ENCODE results near the gene ATXN7.

- TF ChIP-seq, protein P1, sequence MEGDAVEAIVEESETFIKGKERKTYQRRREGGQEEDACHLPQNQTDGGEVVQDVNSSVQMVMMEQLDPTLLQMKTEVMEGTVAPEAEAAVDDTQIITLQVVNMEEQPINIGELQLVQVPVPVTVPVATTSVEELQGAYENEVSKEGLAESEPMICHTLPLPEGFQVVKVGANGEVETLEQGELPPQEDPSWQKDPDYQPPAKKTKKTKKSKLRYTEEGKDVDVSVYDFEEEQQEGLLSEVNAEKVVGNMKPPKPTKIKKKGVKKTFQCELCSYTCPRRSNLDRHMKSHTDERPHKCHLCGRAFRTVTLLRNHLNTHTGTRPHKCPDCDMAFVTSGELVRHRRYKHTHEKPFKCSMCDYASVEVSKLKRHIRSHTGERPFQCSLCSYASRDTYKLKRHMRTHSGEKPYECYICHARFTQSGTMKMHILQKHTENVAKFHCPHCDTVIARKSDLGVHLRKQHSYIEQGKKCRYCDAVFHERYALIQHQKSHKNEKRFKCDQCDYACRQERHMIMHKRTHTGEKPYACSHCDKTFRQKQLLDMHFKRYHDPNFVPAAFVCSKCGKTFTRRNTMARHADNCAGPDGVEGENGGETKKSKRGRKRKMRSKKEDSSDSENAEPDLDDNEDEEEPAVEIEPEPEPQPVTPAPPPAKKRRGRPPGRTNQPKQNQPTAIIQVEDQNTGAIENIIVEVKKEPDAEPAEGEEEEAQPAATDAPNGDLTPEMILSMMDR (IDR thresholded peaks at IDR 0.05) = no peak
- no peak for TF ChIP-seq ZFX (IDR thresholded peaks at IDR 0.05; ENCODE audit: borderline replicate concordance)
Observed at GRCh38 chr3:64042952-64043351, 179.3 kb downstream of the ATXN7 start.

Measured in 22Rv1 (cell line).